K562 (cell line): ENCODE measurements around the gene NAP1L4. TPM values are rescaled to one million over a fixed set of nuclear protein-coding genes. Genes with fewer than 3 reads are reported as not detected.

Experiments used
- ATAC-seq: fragments of 200-7000 bp; cut with Tn5 transposase; 3 replicates; pipeline ENCODE4 v1.9.1; 2020; ENCODE audit warnings: moderate library complexity
- BruUV-seq: library from RNA; stranded (reverse); fragments of 400-500 nt; replicated peaks from 2 replicates; lab custom pipeline; 2021; lab: Mats Ljungman, UMichigan
- CTCF ChIA-PET: fragments of 300-600 bp; formaldehyde crosslinking; extraction: SDS; loops from one replicate; lab custom pipeline; 2021; ENCODE audit warnings: low intra/inter-chr PET ratio; lab: Yijun Ruan, JAX
- POLR2A ChIA-PET: fragments of 300-600, 350-650 bp; sonication (Branson Sonifier 250); formaldehyde crosslinking; extraction: SDS; loops from one replicate; lab custom pipeline; 2021; ENCODE audit warnings: antibody characterized with exemption, inconsistent platforms; lab: Yijun Ruan, JAX
- DNase-seq, 4 experiments: peaks; one replicate each; pipeline versions ENCODE4 v3.0.0 to v3.0.0-alpha.2; 2011 to 2018; ENCODE audit warnings: low spot score in 3 of 4, mixed read lengths in 3 of 4; ENCODE audit errors: extremely low read depth in 1 of 4
- FAIRE-seq: peaks from 2 replicates; lab custom pipeline; 2011; peaks lifted over from hg19 to GRCh38; lab: Jason Lieb, UNC
- H2AFZ ChIP-seq: 2 replicates; pipeline ENCODE4 v1.6.0; 2011; ENCODE audit warnings: low read depth, low read length, control low read depth, inconsistent platforms
- H3K27ac ChIP-seq: fragments of 200-600 bp; 3 replicates; pipeline ENCODE4 v1.8.0; 2011; ENCODE audit warnings: low read depth, mild to moderate bottlenecking, control low read depth, inconsistent platforms, low read length, moderate library complexity, mixed read lengths; ENCODE audit errors: extremely low read depth
- H3K27me3 ChIP-seq, 2 experiments: fragments of 300-600 bp in 1 of 2; 2 replicates in 1 of 2; 3 replicates in 1 of 2; pipeline versions ENCODE4 v1.6.0 to v1.8.0; 2011; ENCODE audit warnings: inconsistent platforms in 2 of 2, low read length in 2 of 2, mild to moderate bottlenecking in 1 of 2, mixed read lengths in 1 of 2, moderate library complexity in 1 of 2; ENCODE audit not compliant: control insufficient read depth in 2 of 2, insufficient read depth in 2 of 2
- H3K36me3 ChIP-seq: fragments of 300-600 bp; 3 replicates; pipeline ENCODE4 v1.8.0; 2011; ENCODE audit warnings: mild to moderate bottlenecking, low read length, inconsistent platforms; ENCODE audit not compliant: control insufficient read depth, insufficient read depth
- H3K4me1 ChIP-seq, 2 experiments: fragments of 200-600 bp in 1 of 2; replicated peaks in 1 of 2; 2 replicates in 1 of 2; 3 replicates in 1 of 2; pipeline versions ENCODE4 v1.5.1 to v1.8.0; 2011; ENCODE audit warnings: inconsistent platforms in 2 of 2, low read length in 2 of 2, mild to moderate bottlenecking in 1 of 2, mixed read lengths in 1 of 2, moderate library complexity in 1 of 2; ENCODE audit not compliant: control insufficient read depth in 2 of 2, insufficient read depth in 2 of 2
- H3K4me2 ChIP-seq: 2 replicates; pipeline ENCODE4 v1.6.1; 2011; ENCODE audit warnings: low read length, control low read depth, inconsistent platforms, mixed read lengths; ENCODE audit not compliant: insufficient read depth
- H3K4me3 ChIP-seq: fragments of 200-600 bp; sonication (generic), shearing (Covaris generic); 2 replicates; pipeline ENCODE4 v1.5.1; 2016; ENCODE audit warnings: control low read depth, inconsistent platforms
- H3K79me2 ChIP-seq: fragments of 200-600 bp; 3 replicates; pipeline ENCODE4 v1.8.0; 2011; ENCODE audit warnings: low read length, inconsistent platforms; ENCODE audit not compliant: control insufficient read depth, insufficient read depth
- H3K9ac ChIP-seq, 2 experiments: 2 replicates each; pipeline versions ENCODE4 v1.6.0 to v1.6.1; 2011; ENCODE audit warnings: low read depth in 2 of 2, low read length in 2 of 2, control low read depth in 1 of 2, inconsistent platforms in 1 of 2, mild to moderate bottlenecking in 1 of 2, mixed read lengths in 1 of 2; ENCODE audit not compliant: insufficient read depth in 1 of 2
- H3K9me1 ChIP-seq: one replicate; pipeline ENCODE4 v1.6.0; 2011; ENCODE audit warnings: inconsistent platforms, mild to moderate bottlenecking, low read length, moderate library complexity; ENCODE audit not compliant: control insufficient read depth, insufficient read depth
- H3K9me3 ChIP-seq: replicated peaks from 2 replicates; pipeline ENCODE4 v1.5.1; 2011; ENCODE audit warnings: low read depth, low read length, inconsistent platforms; ENCODE audit not compliant: control insufficient read depth, insufficient read depth
- H4K20me1 ChIP-seq: replicated peaks from 2 replicates; pipeline ENCODE4 v1.6.1; 2011; ENCODE audit warnings: low read length, inconsistent platforms, mixed read lengths; ENCODE audit not compliant: control insufficient read depth, insufficient read depth
- LARP7 ChIP-seq: fragments of 450-650 bp; IDR thresholded peaks from 2 replicates; pipeline ENCODE4 v1.6.1; 2016
- POLR2G ChIP-seq: fragments of 200-400 bp; formaldehyde crosslinking; IDR thresholded peaks from 2 replicates; pipeline ENCODE4 v1.6.1; 2017; ENCODE audit warnings: low read depth, mild to moderate bottlenecking, antibody characterized with exemption, low read length, moderate library complexity
- WGBS: fragments of 100-300 bp; shearing (Covaris generic); methylation state at CpG from one replicate; pipeline ENCODE4 v1.1.6; 2016; ENCODE audit warnings: low coverage, mixed read lengths; ENCODE audit not compliant: insufficient coverage; ENCODE audit errors: missing lambda C conversion rate; 5-methylcytosine and 5-hydroxymethylcytosine counted together
- in situ Hi-C: fragments of 300-500 bp; cut with MboI; formaldehyde crosslinking; loops from 4 replicates; pipeline ENCODE4 v1.15.0; 2018; ENCODE audit warnings: inconsistent platforms, mixed read lengths
- intact Hi-C: fragments of 100-400 bp; cut with micrococcal nuclease; formaldehyde crosslinking; loops from 2 replicates; pipeline ENCODE4 v1.14.2; 2022
- polyA plus RNA-seq, 8 experiments: library from polyadenylated mRNA; depleted of rRNA in 4 of 8; stranded (reverse) in 5 of 8; unstranded in 3 of 8; fragments of >200 nt; fragmentation: Nextera tagmentation in 2 of 8; fragmentation: Illumina TruSeq in 1 of 8; extraction: Ambion mirVana in 2 of 8; extraction: Trizol in 1 of 8; gene quantifications; 2 replicates each; pipeline versions ENCODE4 v1.2.1 to v1.2.3, GENCODE V29; 2011 to 2014; ENCODE audit warnings: inconsistent platforms in 1 of 8, missing spikeins in 1 of 8
- total RNA-seq, 7 experiments: library from RNA; depleted of rRNA in 6 of 7; stranded (reverse); fragments of >200 nt in 6 of 7; fragmentation: Illumina TruSeq in 2 of 7; extraction: Trizol in 2 of 7; gene quantifications; 2 replicates each; pipeline versions ENCODE4 v1.2.1 to v1.2.3, GENCODE V29; 2011 to 2021; ENCODE audit warnings: low replicate concordance in 1 of 7
- TF ChIP-seq, protein P1 (sequence below): fragments of 250-450 bp; sonication (Bioruptor Pico); IDR thresholded peaks from 2 replicates; pipeline ENCODE4 v1.6.1; 2021; ENCODE audit warnings: mild to moderate bottlenecking
- TF ChIP-seq, protein P2 (sequence below): fragments of 250-450 bp; sonication (Bioruptor Pico); IDR thresholded peaks from 2 replicates; pipeline ENCODE4 v1.8.0; 2022; ENCODE audit warnings: inconsistent platforms

Gene NAP1L4
- total and polyA plus RNA-seq, 9 of the 15 experiments (the other 6 are each of a cell fraction or from before 2014, with no cell fraction given): 34.1 to 237 (median 179) TPM

- TF ChIP-seq, protein P1, sequence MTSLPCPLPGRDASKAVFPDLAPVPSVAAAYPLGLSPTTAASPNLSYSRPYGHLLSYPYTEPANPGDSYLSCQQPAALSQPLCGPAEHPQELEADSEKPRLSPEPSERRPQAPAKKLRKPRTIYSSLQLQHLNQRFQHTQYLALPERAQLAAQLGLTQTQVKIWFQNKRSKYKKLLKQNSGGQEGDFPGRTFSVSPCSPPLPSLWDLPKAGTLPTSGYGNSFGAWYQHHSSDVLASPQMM (CRISPR knock-in tag): no peak
- 0 out of 2 replicates have a peak, but pooled peaks have one; percentile 37 for TF ChIP-seq POLR2G
- no peak for TF ChIP-seq LARP7
- TF ChIP-seq, protein P2, sequence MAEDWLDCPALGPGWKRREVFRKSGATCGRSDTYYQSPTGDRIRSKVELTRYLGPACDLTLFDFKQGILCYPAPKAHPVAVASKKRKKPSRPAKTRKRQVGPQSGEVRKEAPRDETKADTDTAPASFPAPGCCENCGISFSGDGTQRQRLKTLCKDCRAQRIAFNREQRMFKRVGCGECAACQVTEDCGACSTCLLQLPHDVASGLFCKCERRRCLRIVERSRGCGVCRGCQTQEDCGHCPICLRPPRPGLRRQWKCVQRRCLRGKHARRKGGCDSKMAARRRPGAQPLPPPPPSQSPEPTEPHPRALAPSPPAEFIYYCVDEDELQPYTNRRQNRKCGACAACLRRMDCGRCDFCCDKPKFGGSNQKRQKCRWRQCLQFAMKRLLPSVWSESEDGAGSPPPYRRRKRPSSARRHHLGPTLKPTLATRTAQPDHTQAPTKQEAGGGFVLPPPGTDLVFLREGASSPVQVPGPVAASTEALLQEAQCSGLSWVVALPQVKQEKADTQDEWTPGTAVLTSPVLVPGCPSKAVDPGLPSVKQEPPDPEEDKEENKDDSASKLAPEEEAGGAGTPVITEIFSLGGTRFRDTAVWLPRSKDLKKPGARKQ: no peak
- POLR2A ChIA-PET: interaction anchor here (1.3 to 2.3 kb wide), 2 partner anchors 9 kb away, joined by 6 to 12 read pairs; partner anchors contain the start of gene PHLDA2
- CTCF ChIA-PET: no interaction called here
- no peak for DNase-seq
- H3K9ac ChIP-seq: peak overlapping the region in 1 of 2 experiments; percentile 76; a peak in 2 of 4 replicates
- no TSS peak for BruUV-seq
- H3K4me1 ChIP-seq: peaks cover 0 to 65% of the 10 kb centered on the region in 2 experiments; a peak in 2 of 5 replicates
- no peaks in the 10 kb centered on the region for H3K9me1 ChIP-seq
- 68% methylated on average over 5 of the region's 12 CpGs for WGBS
- H2AFZ ChIP-seq: no peak overlapping the region
- H3K27me3 ChIP-seq: no peaks in the 10 kb centered on the region
- no peaks in the 10 kb centered on the region for H4K20me1 ChIP-seq
- no peaks in the 10 kb centered on the region for H3K79me2 ChIP-seq
- H3K27ac ChIP-seq: no peak overlapping the region
- intact Hi-C loops: no loop called here
- H3K4me3 ChIP-seq: peak overlapping the region; percentile 13; the same call in 1 of the 2 replicates
- no peak overlapping the region for H3K4me2 ChIP-seq
- no peaks in the 10 kb centered on the region for H3K36me3 ChIP-seq
- H3K9me3 ChIP-seq: no peaks in the 10 kb centered on the region
- in situ Hi-C loops: no loop called here
- no peak for FAIRE-seq
- ATAC-seq: no peak
Measured at GRCh38 chr11:2920343-2920742, 71.8 kb downstream of the NAP1L4 start.
